ENCODE results near the gene RPS16. TPM values are rescaled to one million over a fixed set of nuclear protein-coding genes. Genes with fewer than 3 reads are reported as not detected.

RPS16 gene
- total RNA-seq, 1 donor from 2014 or later: 4,002 TPM

GRCh38 chr19:39433480-39434079 is 2.2 kb downstream of the RPS16 start:
- ChIA-PET CTCF (no interaction called here), POLR2A (interaction anchor here (0.6 to 11.0 kb wide), 6 partner anchors 12 to 1914 kb away, joined by 3 to 285 read pairs (median 6); partner anchors contain the start of genes MED29, PAF1, PLEKHG2 and SUPT5H)
- H3K4me1 Mint-ChIP-seq: peaks cover 53% of the 10 kb centered on the region
- no peak for TF ChIP-seq CTCF (IDR thresholded peaks at IDR 0.05)
- ATAC-seq (ENCODE audit: low read depth) (no peak), DNase-seq (no peak)
- peak overlapping the region; percentile 96 for H3K27ac Mint-ChIP-seq
- intact Hi-C loops (cut with micrococcal nuclease): no loop called here
- H3K27me3 Mint-ChIP-seq: no peaks in the 10 kb centered on the region
- peak overlapping the region; percentile 48 for H3K4me3 Mint-ChIP-seq
- H3K36me3 Mint-ChIP-seq (ENCODE audit: low read depth): peaks cover 46% of the 10 kb centered on the region
- H3K9me3 Mint-ChIP-seq: no peaks in the 10 kb centered on the region

GRCh38 chr19:39432677-39433025 is 3.1 kb downstream of the RPS16 start:
- DNase-seq (no peak), ATAC-seq (ENCODE audit: low read depth) (no peak)
- no peak for TF ChIP-seq CTCF (IDR thresholded peaks at IDR 0.05)
- Mint-ChIP-seq H3K36me3 (ENCODE audit: low read depth) (peaks cover 46% of the 10 kb centered on the region), H3K4me1 (peaks cover 53% of the 10 kb centered on the region), H3K4me3 (peak overlapping the region; percentile 7), H3K9me3 (no peaks in the 10 kb centered on the region), H3K27me3 (no peaks in the 10 kb centered on the region), H3K27ac (no peak overlapping the region)
- POLR2A ChIA-PET: interaction anchor here (0.6 to 11.0 kb wide), 8 partner anchors 12 to 557 kb away, joined by 3 to 285 read pairs (median 6); partner anchors contain the start of genes MED29, PAF1, PLEKHG2 and SAMD4B
- intact Hi-C loops (cut with micrococcal nuclease): no loop called here
- CTCF ChIA-PET: no interaction called here

GRCh38 chr19:39430675-39431593 is 4.8 kb downstream of the RPS16 start:
- DNase-seq: peak; percentile 37
- no peaks in the 10 kb centered on the region for H3K27me3 Mint-ChIP-seq
- H3K36me3 Mint-ChIP-seq (ENCODE audit: low read depth): peaks cover 46% of the 10 kb centered on the region
- TF ChIP-seq CTCF (IDR thresholded peaks at IDR 0.05): no peak
- peak; percentile 67 for ATAC-seq (ENCODE audit: low read depth)
- peak overlapping the region; percentile 88 for H3K27ac Mint-ChIP-seq
- H3K4me1 Mint-ChIP-seq: peaks cover 43% of the 10 kb centered on the region
- intact Hi-C loops (cut with micrococcal nuclease): loop anchor here (1.0 kb wide), 1 partner anchor 19 kb away; the partner anchor contains the start of gene PLEKHG2
- CTCF ChIA-PET: no interaction called here
- H3K4me3 Mint-ChIP-seq: peak overlapping the region; percentile 46
- POLR2A ChIA-PET: interaction anchor here (0.6 to 11.0 kb wide), 9 partner anchors 13 to 1933 kb away, joined by 3 to 285 read pairs (median 6); partner anchors contain the start of genes DLL3, MED29, PAF1 and PLEKHG2
- H3K9me3 Mint-ChIP-seq: no peaks in the 10 kb centered on the region

- Mint-ChIP-seq H3K4me3 (no peak overlapping the region), H3K4me1 (peaks cover 21% of the 10 kb centered on the region), H3K36me3 (ENCODE audit: low read depth) (peaks cover 37% of the 10 kb centered on the region), H3K27me3 (no peaks in the 10 kb centered on the region), H3K27ac (no peak overlapping the region), H3K9me3 (no peaks in the 10 kb centered on the region)
- ChIA-PET POLR2A (interaction anchor here (1.3 to 11.0 kb wide), 4 partner anchors 7 to 38 kb away, joined by 3 to 285 read pairs (median 17); partner anchors contain the start of genes MED29, PAF1, PLEKHG2 and RPS16), CTCF (interaction anchor here (0.8 to 1.0 kb wide), 2 partner anchors 32 to 104 kb away, joined by 4 to 5 read pairs; partner anchors contain the start of gene EID2B)
- no peak for DNase-seq
- intact Hi-C loops (cut with micrococcal nuclease): no loop called here
- no peak for TF ChIP-seq CTCF (IDR thresholded peaks at IDR 0.05)
- no peak for ATAC-seq (ENCODE audit: low read depth)
Observed at GRCh38 chr19:39428283-39429112, 7.3 kb downstream of the RPS16 start.

Measured in activated B cell treated with CpG ODN at 0.5 μM for 24 hours (primary cell).